Neural progenitor cell (in vitro differentiated cells): Measurements from ENCODE around the gene GPR158. TPM values are rescaled to one million over a fixed set of nuclear protein-coding genes. Genes with fewer than 3 reads are reported as not detected.

ENCODE experiments used
- DNase-seq: peaks from one replicate; pipeline ENCODE4 v3.0.0-alpha.2; 2016; ENCODE audit warnings: low spot score
- H2AFZ ChIP-seq: fragments of 200-600 bp; sonication (generic); replicated peaks from 2 replicates; pipeline ENCODE4 v1.6.1; 2016; ENCODE audit warnings: antibody characterized with exemption
- H3F3A ChIP-seq: fragments of 200-600 bp; sonication (generic); 2 replicates; pipeline ENCODE4 v1.6.1; 2016; ENCODE audit warnings: antibody characterized with exemption, low read depth
- H3K27ac ChIP-seq: fragments of 200-600 bp; sonication (generic); 2 replicates; pipeline ENCODE4 v1.5.1; 2016; ENCODE audit warnings: mild to moderate bottlenecking
- H3K27me3 ChIP-seq: fragments of 200-600 bp; sonication (generic); 2 replicates; pipeline ENCODE4 v1.6.1; 2016; ENCODE audit warnings: mild to moderate bottlenecking, moderate library complexity
- H3K36me3 ChIP-seq: fragments of 200-600 bp; sonication (generic); 2 replicates; pipeline ENCODE4 v1.5.1; 2016
- H3K4me1 ChIP-seq: fragments of 200-600 bp; sonication (generic); 2 replicates; pipeline ENCODE4 v1.6.1; 2016; ENCODE audit warnings: mixed run types
- H3K4me2 ChIP-seq: fragments of 200-600 bp; sonication (generic); 2 replicates; pipeline ENCODE4 v1.6.1; 2016
- H3K4me3 ChIP-seq: fragments of 200-600 bp; sonication (generic); 2 replicates; pipeline ENCODE4 v1.5.1; 2016
- H3K79me2 ChIP-seq: fragments of 200-600 bp; sonication (generic); 2 replicates; pipeline ENCODE4 v1.6.1; 2016; ENCODE audit warnings: low read depth
- H3K9ac ChIP-seq: fragments of 200-600 bp; sonication (generic); 2 replicates; pipeline ENCODE4 v1.6.1; 2016
- H3K9me3 ChIP-seq: fragments of 200-600 bp; sonication (generic); 2 replicates; pipeline ENCODE4 v1.5.1; 2016; ENCODE audit warnings: low read depth
- H4K20me1 ChIP-seq: fragments of 200-600 bp; sonication (generic); 2 replicates; pipeline ENCODE4 v1.6.1; 2016; ENCODE audit warnings: low read depth
- H3K27ac Mint-ChIP-seq: 3 replicates; pipeline ENCODE4 v1.8.0; 2021; ENCODE audit warnings: mixed read lengths
- H3K27me3 Mint-ChIP-seq: 2 replicates; pipeline ENCODE4 v1.8.0; 2022; ENCODE audit warnings: low read depth, mild to moderate bottlenecking, inconsistent platforms, moderate library complexity, mixed read lengths; ENCODE audit not compliant: insufficient read depth
- H3K36me3 Mint-ChIP-seq: 3 replicates; pipeline ENCODE4 v1.8.0; 2021; ENCODE audit warnings: mixed read lengths
- H3K4me1 Mint-ChIP-seq: 3 replicates; pipeline ENCODE4 v1.8.0; 2021; ENCODE audit warnings: mixed read lengths
- H3K4me3 Mint-ChIP-seq: 3 replicates; pipeline ENCODE4 v1.8.0; 2021; ENCODE audit warnings: mild to moderate bottlenecking, moderate library complexity, mixed read lengths
- H3K9me3 Mint-ChIP-seq: 3 replicates; pipeline ENCODE4 v1.8.0; 2020; ENCODE audit warnings: mixed read lengths
- EZH2 ChIP-seq: fragments of 200-600 bp; sonication (generic); IDR thresholded peaks from 2 replicates; pipeline ENCODE4 v1.6.1; 2017; ENCODE audit warnings: antibody characterized with exemption, mild to moderate bottlenecking, moderate library complexity
- EZH2phosphoT487 ChIP-seq: fragments of 200-600 bp; sonication (generic); IDR thresholded peaks from 2 replicates; pipeline ENCODE4 v1.6.1; 2017; ENCODE audit warnings: antibody characterized with exemption
- total RNA-seq: library from RNA; depleted of rRNA; stranded (reverse); fragments of >200 nt; gene quantifications from 2 replicates; pipeline ENCODE4 v1.2.3, GENCODE V29; 2015; ENCODE audit warnings: low replicate concordance
- TF ChIP-seq, protein P1 (sequence below): fragments of 200-600 bp; sonication (generic); IDR thresholded peaks from 2 replicates; pipeline ENCODE4 v1.5.1; 2017; ENCODE audit warnings: antibody characterized with exemption, mild to moderate bottlenecking

The GPR158 gene
- total RNA-seq, 1 donor from 2014 or later: 0.39 TPM

DNA sequence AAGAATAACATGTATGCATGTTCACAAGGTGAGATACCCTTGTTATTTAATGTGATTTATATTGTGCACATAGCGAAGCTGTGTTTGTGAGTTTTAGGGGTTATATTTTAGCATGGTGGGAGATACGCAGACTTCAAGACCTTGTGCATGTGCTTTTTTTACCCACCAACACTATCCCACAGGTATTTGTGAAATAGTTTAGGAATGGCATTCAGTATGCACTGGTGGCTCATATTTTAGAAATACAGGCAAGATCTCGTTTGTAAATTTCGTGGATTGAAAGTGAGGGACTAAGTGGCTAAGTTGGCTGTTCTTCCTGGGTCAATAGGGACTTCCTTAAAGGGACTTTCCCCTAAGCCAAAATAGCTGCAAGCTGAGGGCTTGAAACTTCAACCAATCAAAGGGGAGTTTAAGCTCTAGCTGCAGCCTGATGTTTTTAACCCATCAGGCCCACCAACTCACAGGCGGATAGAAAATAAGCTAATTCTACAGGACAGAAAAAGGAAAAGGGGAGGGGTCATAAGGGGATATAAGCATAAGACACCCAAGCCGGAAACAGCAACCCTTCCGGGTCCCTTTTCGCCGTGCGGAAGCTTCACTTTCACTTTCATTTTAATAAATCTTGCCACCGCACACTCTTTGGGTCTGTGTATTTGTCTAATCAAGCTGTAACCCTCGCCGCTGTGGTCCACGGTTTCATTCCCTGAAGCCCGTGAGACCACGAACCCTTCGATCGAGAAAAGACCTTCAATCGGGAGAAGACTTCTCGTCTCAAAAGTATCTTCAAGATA is 291.0 kb downstream of the GPR158 start:
- no peak for DNase-seq
- Histone ChIP-seq H2AFZ (no peak overlapping the region), H3K4me3 (no peak overlapping the region), H3K4me1 (no peaks in the 10 kb centered on the region), H3K9me3 (no peaks in the 10 kb centered on the region), H3K4me2 (no peak overlapping the region), H3F3A (no peaks in the 10 kb centered on the region), H4K20me1 (no peaks in the 10 kb centered on the region), H3K27me3 (no peaks in the 10 kb centered on the region), H3K9ac (no peak overlapping the region), H3K79me2 (no peaks in the 10 kb centered on the region), H3K27ac (no peak overlapping the region), H3K36me3 (no peaks in the 10 kb centered on the region)
- H3K27ac Mint-ChIP-seq: no peak overlapping the region
- TF ChIP-seq EZH2phosphoT487: no peak
- TF ChIP-seq, protein P1, sequence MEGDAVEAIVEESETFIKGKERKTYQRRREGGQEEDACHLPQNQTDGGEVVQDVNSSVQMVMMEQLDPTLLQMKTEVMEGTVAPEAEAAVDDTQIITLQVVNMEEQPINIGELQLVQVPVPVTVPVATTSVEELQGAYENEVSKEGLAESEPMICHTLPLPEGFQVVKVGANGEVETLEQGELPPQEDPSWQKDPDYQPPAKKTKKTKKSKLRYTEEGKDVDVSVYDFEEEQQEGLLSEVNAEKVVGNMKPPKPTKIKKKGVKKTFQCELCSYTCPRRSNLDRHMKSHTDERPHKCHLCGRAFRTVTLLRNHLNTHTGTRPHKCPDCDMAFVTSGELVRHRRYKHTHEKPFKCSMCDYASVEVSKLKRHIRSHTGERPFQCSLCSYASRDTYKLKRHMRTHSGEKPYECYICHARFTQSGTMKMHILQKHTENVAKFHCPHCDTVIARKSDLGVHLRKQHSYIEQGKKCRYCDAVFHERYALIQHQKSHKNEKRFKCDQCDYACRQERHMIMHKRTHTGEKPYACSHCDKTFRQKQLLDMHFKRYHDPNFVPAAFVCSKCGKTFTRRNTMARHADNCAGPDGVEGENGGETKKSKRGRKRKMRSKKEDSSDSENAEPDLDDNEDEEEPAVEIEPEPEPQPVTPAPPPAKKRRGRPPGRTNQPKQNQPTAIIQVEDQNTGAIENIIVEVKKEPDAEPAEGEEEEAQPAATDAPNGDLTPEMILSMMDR: no peak
- no peak for TF ChIP-seq EZH2
- H3K36me3 Mint-ChIP-seq: no peaks in the 10 kb centered on the region
- no peaks in the 10 kb centered on the region for H3K4me1 Mint-ChIP-seq
- H3K9me3 Mint-ChIP-seq: peaks cover 3% of the 10 kb centered on the region
- H3K27me3 Mint-ChIP-seq: peaks cover 3% of the 10 kb centered on the region
- no peak overlapping the region for H3K4me3 Mint-ChIP-seq

DNA sequence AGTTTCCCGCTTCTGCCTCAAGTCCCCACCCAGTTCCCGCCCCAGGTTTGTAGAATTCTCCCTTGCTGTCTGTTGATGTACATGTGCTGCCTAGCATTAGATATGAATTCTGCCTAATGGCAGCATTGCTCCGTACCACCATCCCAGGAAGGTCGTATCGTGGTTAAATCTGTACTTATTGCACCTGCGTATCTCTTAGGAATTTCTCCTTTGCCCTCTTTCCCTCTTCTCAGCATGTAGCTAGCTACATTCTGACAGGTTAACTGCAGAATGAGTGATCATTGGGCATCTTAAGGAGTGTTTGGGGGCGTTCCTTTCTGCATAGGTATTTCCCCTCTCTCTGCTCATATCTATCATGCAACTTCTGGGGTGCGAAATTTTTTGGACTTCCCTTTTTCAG is 293.1 kb downstream of the GPR158 start:
- Mint-ChIP-seq H3K36me3 (no peaks in the 10 kb centered on the region), H3K27me3 (peaks cover 3% of the 10 kb centered on the region), H3K9me3 (no peaks in the 10 kb centered on the region), H3K27ac (no peak overlapping the region), H3K4me3 (no peak overlapping the region), H3K4me1 (no peaks in the 10 kb centered on the region)
- no peak overlapping the region for H2AFZ ChIP-seq
- H3K4me2 ChIP-seq: no peak overlapping the region
- H4K20me1 ChIP-seq: no peaks in the 10 kb centered on the region
- H3K27me3 ChIP-seq: no peaks in the 10 kb centered on the region
- H3K79me2 ChIP-seq: no peaks in the 10 kb centered on the region
- TF ChIP-seq EZH2phosphoT487: no peak
- TF ChIP-seq, protein P1: no peak
- TF ChIP-seq EZH2: no peak
- no peaks in the 10 kb centered on the region for H3F3A ChIP-seq
- no peak for DNase-seq
- no peaks in the 10 kb centered on the region for H3K9me3 ChIP-seq
- H3K4me1 ChIP-seq: no peaks in the 10 kb centered on the region
- H3K9ac ChIP-seq: no peak overlapping the region
- H3K4me3 ChIP-seq: no peak overlapping the region
- no peaks in the 10 kb centered on the region for H3K36me3 ChIP-seq
- no peak overlapping the region for H3K27ac ChIP-seq

DNA sequence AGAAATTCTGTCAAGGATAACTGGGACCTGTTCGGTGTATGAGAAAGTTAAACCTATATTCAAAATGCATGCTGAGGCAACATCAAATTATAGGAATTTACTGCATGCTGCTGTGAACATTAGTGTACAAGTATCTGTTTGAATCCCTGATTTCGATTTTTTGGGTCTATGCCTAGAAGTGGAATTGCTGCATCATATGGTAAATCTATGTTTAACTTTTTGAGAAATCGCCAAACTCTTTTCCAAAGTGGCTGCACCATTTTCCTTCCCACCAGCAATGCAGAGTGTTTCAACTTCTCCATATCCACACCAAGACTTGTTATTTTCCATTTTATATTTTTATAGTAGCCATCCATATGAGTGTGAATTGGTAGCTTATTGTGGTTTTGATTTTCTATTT is 306.7 kb downstream of the GPR158 start:
- Histone ChIP-seq H3K4me3 (no peak overlapping the region), H4K20me1 (no peaks in the 10 kb centered on the region), H3K4me2 (no peak overlapping the region), H3K27ac (no peak overlapping the region), H3K36me3 (no peaks in the 10 kb centered on the region), H3K4me1 (no peaks in the 10 kb centered on the region), H3K27me3 (no peaks in the 10 kb centered on the region), H3F3A (no peaks in the 10 kb centered on the region), H2AFZ (no peak overlapping the region), H3K9ac (no peak overlapping the region), H3K9me3 (no peaks in the 10 kb centered on the region), H3K79me2 (no peaks in the 10 kb centered on the region)
- Mint-ChIP-seq H3K4me3 (no peak overlapping the region), H3K27me3 (no peaks in the 10 kb centered on the region), H3K4me1 (no peaks in the 10 kb centered on the region), H3K27ac (no peak overlapping the region), H3K36me3 (peaks cover 2% of the 10 kb centered on the region), H3K9me3 (peaks cover 3% of the 10 kb centered on the region)
- no peak for DNase-seq
- TF ChIP-seq EZH2phosphoT487: no peak
- TF ChIP-seq, protein P1: no peak
- TF ChIP-seq EZH2: no peak
